ENCODE data around the gene UNC5A.

The UNC5A gene

DNA sequence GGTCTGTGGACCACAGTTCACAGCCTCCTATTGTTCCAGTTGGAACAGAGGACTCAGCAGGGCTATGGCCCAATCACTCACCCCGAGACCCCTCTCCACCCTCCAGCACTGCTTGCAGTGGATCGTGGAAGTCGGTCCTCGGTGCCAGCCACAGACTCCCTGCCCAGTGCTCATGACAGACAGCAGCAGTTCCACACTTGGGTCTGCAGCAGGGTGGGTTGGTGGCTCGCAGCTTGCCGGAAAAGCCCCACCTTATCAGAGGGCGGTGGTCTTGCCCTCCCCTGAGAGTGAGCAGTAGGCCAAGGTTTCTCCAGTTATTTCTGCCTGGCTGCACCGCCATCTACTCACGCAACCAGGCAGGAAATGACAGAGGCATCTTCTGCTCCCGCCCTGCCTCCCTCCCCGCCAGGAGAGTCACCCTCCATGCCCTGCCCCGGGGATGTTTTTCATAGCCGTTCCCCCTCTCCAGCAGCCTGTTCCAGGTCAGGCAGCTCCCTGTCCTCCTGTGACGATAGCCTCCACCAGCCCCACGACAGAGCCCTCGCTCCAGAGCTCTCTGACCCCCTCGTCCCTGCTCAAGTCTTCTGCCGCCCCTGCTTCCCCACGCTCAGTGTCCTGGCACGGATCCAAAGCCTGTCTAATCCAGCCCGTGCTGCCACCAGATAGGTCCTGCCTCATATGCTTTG lies 34.5 kb downstream of the UNC5A start:
- DNase-seq (ENCODE audit: low read depth in 2 of 2, low spot score in 1 of 2), result no peak

- DNase-seq (ENCODE audit: low read depth in 2 of 2, low spot score in 1 of 2), result no peak
These were observed 35.0 kb downstream of the UNC5A start for GRCh38 chr5:176845392-176845713.

DNA sequence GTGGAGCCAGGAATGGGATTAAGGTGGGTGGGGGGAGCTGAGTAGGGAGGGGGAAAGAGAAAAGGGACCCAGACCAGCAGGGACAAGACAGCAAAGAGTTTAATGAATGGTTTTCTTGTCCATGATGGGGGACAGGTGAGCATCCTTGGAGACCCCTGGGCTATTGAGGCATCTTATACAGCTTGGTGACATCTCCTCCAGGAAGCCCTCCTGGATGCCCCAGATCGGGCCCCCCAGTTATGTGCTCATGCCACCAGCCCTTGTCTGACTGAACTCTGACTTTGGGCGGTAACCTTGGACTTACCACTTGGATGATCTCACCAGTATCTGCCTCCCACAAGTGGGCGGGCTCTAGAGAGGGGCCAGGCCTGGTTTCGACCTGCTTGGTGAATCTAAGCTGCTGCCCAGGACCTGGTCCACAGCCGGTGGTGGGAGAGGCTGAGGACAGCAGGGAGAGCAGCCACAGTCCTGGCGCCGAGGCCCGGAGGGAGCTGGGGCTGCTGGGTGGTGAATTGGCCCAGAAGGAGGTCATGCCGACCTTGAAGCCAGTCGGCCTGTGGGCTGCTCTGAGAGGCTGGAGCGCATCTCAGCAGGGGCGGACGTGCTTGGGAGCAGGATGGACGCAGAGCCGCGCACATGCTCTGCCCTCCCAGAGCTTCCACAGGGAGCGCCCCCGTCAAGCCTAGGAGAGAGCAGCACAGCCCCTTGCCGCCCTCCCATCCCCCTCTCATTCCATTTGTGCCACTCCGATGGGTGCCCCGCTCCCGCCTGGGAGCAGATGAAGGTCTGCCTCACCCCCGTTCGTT lies 36.2 kb downstream of the UNC5A start:
- DNase-seq (ENCODE audit: low read depth in 2 of 2, low spot score in 1 of 2), result no peak

- no peak for DNase-seq (ENCODE audit: low read depth in 2 of 2, low spot score in 1 of 2)
These were observed 36.8 kb downstream of the UNC5A start for GRCh38 chr5:176847148-176847547.

DNA sequence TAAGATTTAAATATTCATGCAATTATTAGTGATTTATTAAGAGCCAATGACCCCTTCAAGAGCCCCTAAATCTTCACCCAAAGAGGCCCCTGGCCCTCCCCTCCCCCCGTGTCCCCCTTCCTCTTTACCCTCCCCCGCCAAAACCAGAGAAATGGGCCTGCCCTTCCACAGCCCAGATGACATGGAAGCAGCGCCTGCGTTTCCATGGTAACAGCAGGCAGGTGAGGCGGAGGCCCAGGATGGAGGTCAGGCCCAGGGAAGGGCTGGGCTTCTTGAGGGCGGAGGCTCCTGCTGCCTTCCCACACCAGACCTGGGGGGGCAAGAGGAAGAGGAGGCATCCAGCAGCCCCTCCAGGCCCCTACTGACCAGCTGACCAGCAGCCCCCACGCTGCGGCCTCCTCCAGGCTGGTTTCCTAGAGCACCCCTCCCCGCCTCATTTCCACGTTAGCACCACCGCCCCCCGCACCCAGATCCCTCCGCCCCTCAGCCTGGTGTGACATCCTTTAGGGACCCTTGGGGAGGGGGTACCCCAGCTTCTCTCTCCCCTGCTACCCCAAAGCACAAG lies 37.4 kb downstream of the UNC5A start:
- no peak for DNase-seq (ENCODE audit: low read depth in 2 of 2, low spot score in 1 of 2)

DNA sequence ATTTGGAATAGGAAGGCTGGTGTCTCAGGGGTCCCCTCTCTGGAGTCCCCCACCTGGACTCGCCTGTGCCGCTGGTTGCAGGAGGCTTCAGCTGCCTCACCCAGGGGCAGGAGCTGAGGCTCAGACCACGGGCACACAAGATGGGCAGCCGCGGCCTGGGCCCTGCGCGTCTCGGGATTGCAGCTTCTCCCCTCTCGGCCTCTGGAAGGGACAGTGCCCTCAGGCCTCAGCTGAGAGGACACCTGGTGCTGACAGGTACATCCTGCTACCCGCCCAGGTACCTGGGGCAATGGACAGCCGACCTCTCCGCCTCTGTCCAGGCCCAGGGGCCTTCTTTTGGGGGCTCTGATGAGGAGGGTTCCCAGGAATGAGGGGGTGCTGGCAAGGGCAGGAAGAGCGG lies 38.3 kb downstream of the UNC5A start:
- no peak for DNase-seq (ENCODE audit: low read depth in 2 of 2, low spot score in 1 of 2)

DNA sequence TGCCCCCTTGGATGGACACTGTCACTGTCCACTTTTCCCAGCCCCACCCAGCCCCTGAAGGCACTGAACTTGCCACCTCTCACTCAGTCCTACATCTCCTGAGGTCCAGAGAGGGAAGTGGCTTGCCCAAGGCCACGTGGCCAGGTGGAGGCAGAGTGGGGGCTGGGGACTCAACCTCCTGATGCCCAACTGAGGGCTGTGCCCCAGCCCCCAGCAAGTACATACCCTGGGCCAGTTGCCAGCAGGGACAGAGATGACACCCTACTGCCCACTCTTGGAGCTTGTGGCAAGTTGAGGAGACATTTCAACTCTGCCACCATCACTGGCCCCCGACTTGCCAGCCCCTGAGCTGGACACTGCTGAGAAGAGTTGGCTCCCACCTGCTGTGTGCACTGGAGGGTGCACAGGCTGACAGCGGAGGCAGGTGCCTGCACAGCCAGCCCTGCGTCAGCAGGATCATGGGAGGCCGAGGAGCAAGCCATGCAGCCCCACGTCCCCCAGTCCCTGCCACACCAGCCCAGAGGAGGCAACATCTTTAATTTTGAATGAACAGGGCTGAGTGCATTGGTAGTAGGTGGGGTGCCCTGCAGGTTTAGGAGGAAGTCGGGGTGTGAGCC lies 39.4 kb downstream of the UNC5A start:
- DNase-seq (ENCODE audit: low read depth in 2 of 2, low spot score in 1 of 2), result no peak

DNA sequence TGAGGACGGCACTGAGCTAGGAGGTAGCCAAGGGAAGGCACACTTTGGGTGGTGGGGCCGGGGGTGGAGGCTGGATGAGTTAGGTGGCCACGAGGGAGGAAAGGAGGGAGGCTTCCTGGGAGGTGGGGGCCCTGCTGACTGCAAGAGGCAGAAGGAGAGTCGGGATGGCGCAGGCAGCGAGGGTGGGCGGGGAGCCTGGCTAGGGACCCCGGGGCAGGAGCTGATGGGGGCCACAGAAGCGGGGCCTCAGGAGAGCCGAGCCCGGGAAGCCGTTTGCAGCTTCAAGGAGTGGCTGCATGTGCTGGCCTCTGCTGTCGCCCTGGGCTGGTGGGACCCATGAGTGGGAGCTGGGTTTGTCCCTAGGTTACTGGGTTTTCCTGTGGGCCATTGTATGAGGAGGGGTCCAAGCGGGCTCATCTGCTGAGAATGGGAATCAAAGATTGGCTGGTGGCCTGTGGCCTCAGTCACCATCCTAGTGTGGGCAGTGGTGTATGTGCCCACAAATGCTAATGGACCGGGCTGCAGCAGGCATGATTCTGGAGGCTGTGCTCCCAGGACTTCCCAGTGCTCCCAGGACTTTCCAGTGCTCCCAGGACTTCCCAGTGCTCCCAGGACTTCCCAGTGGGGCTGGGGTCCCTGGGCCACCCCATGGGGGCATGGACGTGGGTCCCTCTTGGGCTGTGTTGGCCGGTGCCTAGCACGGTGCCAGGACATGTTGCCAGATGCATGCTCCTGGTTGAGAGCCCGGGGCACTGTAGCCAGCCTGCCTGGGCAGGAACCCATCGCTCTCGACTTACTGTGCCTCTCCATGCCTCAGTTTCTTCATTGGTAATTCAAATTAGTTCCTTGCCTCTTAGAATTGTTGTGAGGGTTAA lies 40.2 kb downstream of the UNC5A start:
- no peak for DNase-seq (ENCODE audit: low read depth in 2 of 2, low spot score in 1 of 2)

GRCh38 chr5:176851380-176851779 lies 41.0 kb downstream of the UNC5A start:
- no peak for DNase-seq (ENCODE audit: low read depth in 2 of 2, low spot score in 1 of 2)

DNA sequence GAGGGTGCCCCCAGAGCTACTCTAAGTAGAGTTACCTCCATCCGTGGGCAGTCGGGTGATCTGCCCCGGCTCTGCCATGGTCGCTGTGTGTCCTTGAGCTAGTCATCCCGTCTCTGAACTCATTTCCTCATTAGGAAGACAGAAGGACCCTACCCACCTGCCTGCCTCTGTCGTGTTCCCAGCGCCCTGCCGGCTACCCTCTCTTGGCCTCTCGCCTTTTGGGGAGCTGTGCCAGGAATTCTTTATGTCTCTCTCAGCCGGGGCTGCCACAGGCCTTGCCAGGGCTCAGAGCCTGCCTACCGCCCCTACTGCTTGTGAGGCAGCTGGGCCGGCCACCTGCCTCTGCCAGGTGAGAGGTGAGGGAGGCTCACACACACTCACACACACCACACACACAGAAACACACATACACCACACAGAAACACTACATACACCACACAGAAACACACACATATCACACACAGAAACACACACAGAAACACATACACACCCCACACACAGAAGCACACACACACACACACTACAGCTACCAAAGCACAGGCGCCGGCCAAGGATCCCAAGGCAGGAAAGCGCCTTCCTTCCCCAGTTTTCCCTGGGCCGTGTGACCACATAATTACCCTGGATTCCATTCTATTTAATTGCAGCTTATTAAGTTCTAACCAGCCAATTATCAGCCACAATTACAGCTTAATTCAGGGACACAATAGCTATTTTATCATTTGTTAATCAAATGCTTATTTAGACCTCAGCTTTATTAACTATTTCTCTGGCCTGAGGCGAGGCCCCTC lies 41.7 kb downstream of the UNC5A start:
- DNase-seq (ENCODE audit: low read depth in 2 of 2, low spot score in 1 of 2), result no peak

- DNase-seq (ENCODE audit: low read depth in 2 of 2, low spot score in 1 of 2), result no peak
These were observed 42.9 kb downstream of the UNC5A start for GRCh38 chr5:176853151-176853778.

GRCh38 chr5:176854164-176854563 lies 43.8 kb downstream of the UNC5A start:
- DNase-seq (ENCODE audit: low read depth in 2 of 2, low spot score in 1 of 2), result no peak

DNA sequence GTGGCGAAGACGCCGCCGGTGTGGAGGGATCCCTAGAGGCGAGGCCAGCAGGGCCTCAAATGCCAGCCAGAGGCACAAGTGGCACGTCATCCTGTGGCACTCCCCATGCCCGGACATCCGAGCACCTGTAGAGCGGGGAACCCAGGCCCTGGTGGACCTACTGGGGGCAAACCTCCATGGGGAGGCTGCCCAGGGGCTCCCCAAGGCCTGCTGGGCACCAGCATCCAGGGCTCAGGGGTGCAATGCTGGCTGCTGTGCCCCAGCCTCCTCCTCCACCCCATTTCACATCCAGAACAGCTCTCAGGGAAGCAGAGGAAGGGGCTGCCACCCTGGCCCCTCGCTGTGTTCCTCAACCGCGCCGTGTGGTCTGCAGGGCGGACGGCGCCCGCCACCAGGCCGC lies 45.2 kb downstream of the UNC5A start:
- DNase-seq (ENCODE audit: low read depth in 2 of 2, low spot score in 1 of 2), result no peak

GRCh38 chr5:176856746-176857145 lies 46.4 kb downstream of the UNC5A start:
- no peak for DNase-seq (ENCODE audit: low read depth in 2 of 2, low spot score in 1 of 2)

DNA sequence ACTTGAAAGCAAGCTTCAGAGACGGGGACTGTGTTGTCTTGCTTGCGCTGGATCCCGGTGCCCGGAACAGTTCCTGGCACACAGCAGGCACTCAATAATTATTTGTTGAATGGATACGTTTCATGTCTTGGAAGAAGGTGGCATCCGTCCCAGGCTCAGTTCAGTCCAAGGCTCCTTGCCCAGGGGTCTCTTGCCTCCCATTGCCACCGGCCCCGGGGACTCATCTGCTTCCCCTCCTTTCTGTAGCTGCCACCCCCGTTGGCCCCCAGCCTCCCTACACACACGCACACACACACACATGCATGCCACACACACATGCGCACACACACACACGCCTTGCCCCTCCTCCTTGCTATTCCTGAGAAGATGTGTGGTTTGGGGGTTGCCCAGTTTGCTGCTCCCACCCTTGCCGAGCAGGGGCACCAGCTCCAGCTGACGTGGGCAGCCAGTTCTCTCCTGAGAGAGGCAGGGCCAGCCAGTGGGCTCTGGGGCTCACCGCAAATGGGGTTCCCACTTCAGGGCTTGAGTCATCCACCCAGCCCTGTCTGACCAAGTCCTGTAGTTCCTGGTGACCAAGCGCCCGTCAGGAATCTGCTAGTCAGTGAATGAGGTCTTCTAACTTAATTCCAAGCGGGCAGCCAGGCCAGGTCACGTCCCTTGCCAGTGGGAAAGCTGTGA lies 47.0 kb downstream of the UNC5A start:
- DNase-seq (ENCODE audit: low read depth in 2 of 2, low spot score in 1 of 2), result no peak

DNA sequence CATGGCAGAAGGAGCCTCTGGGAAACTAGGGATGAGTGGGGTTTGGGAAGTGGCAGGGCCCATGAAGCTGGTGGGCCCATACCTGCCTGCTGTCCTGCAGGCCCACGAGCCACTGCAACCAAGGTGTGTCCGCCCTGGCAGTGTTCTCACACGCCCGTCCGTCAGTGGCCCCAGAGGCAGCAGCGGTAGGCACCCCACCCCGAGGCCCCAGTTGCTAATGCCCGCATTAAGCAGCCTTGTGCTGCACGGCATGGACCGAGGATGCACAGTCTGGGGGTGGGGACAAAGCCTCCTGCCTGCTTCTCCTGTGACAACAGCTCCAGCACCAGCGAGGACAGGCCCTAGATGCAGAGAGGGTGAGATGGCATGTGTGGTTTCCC lies 47.5 kb downstream of the UNC5A start:
- no peak for DNase-seq (ENCODE audit: low read depth in 2 of 2, low spot score in 1 of 2)

DNA sequence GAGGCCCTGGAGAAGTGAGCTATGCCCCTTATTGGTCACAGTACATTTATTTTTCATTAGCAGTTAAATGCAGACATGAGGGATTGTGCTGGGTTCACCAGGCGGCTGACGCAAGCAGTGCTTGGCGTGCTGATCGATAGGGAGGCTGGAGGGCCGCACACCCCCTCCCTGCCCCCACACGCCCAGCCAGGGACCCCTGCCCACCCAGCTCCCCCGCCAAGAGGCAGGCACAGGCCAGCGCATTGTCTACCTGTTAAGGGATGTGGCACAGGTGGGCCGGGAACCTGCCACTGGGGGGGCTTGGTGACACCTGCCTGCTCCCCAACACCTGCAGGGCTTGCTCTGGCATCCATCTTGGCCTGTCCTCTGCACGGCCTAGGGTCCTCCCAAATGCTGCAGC lies 49.6 kb downstream of the UNC5A start:
- DNase-seq (ENCODE audit: low read depth in 2 of 2, low spot score in 1 of 2), result no peak

DNA sequence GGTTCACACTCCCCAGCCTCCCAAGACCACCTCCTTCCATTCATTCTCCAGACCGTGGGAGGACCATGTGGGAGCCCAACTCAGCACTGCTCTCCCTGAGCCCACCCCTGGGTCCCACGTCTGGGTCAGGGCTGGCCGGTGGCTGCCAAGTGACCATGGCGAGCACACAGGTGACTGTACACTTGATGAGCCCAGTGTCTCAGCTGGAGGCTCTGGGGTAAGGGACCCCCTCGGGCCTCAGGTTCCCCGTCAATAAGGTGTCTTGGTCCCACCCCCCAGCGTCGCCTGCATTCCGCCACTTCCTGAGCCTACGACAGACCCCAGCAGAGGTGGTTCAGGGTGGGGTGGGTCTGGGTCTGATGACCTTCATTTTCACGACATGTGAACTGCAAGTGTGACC lies 50.0 kb downstream of the UNC5A start:
- DNase-seq (ENCODE audit: low read depth in 2 of 2, low spot score in 1 of 2), result no peak

DNA sequence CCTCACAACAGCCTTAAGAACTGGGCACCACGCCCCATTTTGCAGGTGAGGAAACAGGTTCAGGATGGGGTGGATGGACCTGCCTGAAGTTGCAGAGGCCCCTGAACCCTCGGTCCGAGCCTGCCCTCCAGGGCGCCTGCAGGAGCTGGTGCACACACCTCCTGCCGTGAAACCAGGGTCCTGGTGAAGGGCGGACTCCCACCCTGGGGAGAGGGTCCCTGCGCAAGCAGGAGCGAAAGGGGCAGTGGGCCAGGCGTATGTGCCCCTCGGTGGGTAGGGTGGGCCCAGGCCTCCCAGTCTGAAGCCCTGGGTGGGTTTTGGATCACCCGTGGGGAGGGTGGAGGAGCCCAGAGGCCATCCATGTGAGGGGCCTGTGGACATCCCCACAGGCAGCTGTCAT lies 50.9 kb downstream of the UNC5A start:
- no peak for DNase-seq (ENCODE audit: low read depth in 2 of 2, low spot score in 1 of 2)

Data from stimulated activated CD8-positive, alpha-beta memory T cell treated with anti-CD3 and anti-CD28 coated beads, Interleukin-4, amount 100 ng/mL, for 1 hour (primary cell).